HepG2 (cell line): ENCODE results near the gene ZPBP. TPM values are rescaled to one million over a fixed set of nuclear protein-coding genes. Genes with fewer than 3 reads are reported as not detected.

Experiments used
- ATAC-seq: fragments of 200-7000 bp; cut with Tn5 transposase; 3 replicates; pipeline ENCODE4 v1.9.1; 2020; ENCODE audit warnings: mild to moderate bottlenecking, moderate library complexity
- BruUV-seq: library from RNA; stranded (reverse); fragments of 400-500 nt; replicated peaks from 2 replicates; lab custom pipeline; 2021; lab: Mats Ljungman, UMichigan
- CTCF ChIA-PET: fragments of 300-600 bp; formaldehyde crosslinking; extraction: SDS; loops from one replicate; lab custom pipeline; 2021; ENCODE audit warnings: low total read pairs, inconsistent platforms, low intra/inter-chr PET ratio; lab: Yijun Ruan, JAX
- POLR2A ChIA-PET: fragments of 350-600 bp; sonication (Branson Sonifier 250); formaldehyde crosslinking; loops from one replicate; lab custom pipeline; 2020; ENCODE audit warnings: antibody characterized with exemption, inconsistent platforms; lab: Yijun Ruan, JAX
- DNase-seq: peaks from one replicate; pipeline ENCODE4 v3.0.0-alpha.2; 2015; ENCODE audit warnings: low spot score
- FAIRE-seq: peaks from 3 replicates; lab custom pipeline; 2011; peaks lifted over from hg19 to GRCh38; lab: Jason Lieb, UNC
- H2AFZ ChIP-seq: one replicate; pipeline ENCODE4 v1.6.1; 2011; ENCODE audit warnings: low read length, inconsistent platforms
- H3K27ac ChIP-seq: fragments of 300-600 bp; 3 replicates; pipeline ENCODE4 v1.8.0; 2011; ENCODE audit warnings: mixed run types, mild to moderate bottlenecking, mixed read lengths, low read length, inconsistent platforms; ENCODE audit not compliant: insufficient read depth; ENCODE audit errors: extremely low read length
- H3K27me3 ChIP-seq, 2 experiments: fragments of 200-600 bp in 1 of 2; 2 replicates in 1 of 2; 3 replicates in 1 of 2; pipeline versions ENCODE4 v1.6.0 to v1.8.0; 2011; ENCODE audit warnings: low read length in 2 of 2, mild to moderate bottlenecking in 2 of 2, moderate library complexity in 2 of 2, inconsistent platforms in 1 of 2; ENCODE audit not compliant: insufficient read depth in 2 of 2, control insufficient read depth in 1 of 2
- H3K36me3 ChIP-seq, 2 experiments: fragments of 200-600 bp in 1 of 2; replicated peaks in 1 of 2; 2 replicates in 1 of 2; 3 replicates in 1 of 2; pipeline versions ENCODE4 v1.5.1 to v1.8.0; 2011; ENCODE audit warnings: low read length in 2 of 2, inconsistent platforms in 1 of 2; ENCODE audit not compliant: insufficient read depth in 2 of 2, control insufficient read depth in 1 of 2
- H3K4me1 ChIP-seq: 2 replicates; pipeline ENCODE4 v1.5.1; 2012; ENCODE audit warnings: low read length, inconsistent platforms; ENCODE audit not compliant: insufficient read depth
- H3K4me2 ChIP-seq: 2 replicates; pipeline ENCODE4 v1.6.0; 2011; ENCODE audit warnings: low read depth, low read length, inconsistent platforms
- H3K4me3 ChIP-seq, 3 experiments: fragments of 200-600 bp in 1 of 3; sonication (generic), shearing (Covaris generic) in 1 of 3; replicated peaks in 1 of 3; 2 replicates each; pipeline ENCODE4 v1.5.1; 2011 to 2016; ENCODE audit warnings: low read length in 3 of 3, inconsistent platforms in 2 of 3, low read depth in 2 of 3, mild to moderate bottlenecking in 2 of 3, control low read depth in 1 of 3, mixed read lengths in 1 of 3; ENCODE audit not compliant: insufficient read depth in 1 of 3
- H3K79me2 ChIP-seq: one replicate; pipeline ENCODE4 v1.6.1; 2011; ENCODE audit warnings: low read length, inconsistent platforms; ENCODE audit not compliant: insufficient read depth
- H3K9ac ChIP-seq: 2 replicates; pipeline ENCODE4 v1.6.0; 2011; ENCODE audit warnings: mild to moderate bottlenecking, low read depth, low read length, inconsistent platforms; ENCODE audit not compliant: insufficient read depth
- H3K9me3 ChIP-seq: 2 replicates; pipeline ENCODE4 v1.5.1; 2012; ENCODE audit warnings: mild to moderate bottlenecking, low read length
- H4K20me1 ChIP-seq: 2 replicates; pipeline ENCODE4 v1.6.0; 2011; ENCODE audit warnings: inconsistent platforms, mild to moderate bottlenecking, low read length, moderate library complexity; ENCODE audit not compliant: insufficient read depth
- DR1 ChIP-seq: sonication (generic); formaldehyde crosslinking; IDR thresholded peaks from 2 replicates; pipeline ENCODE4 v1.8.0; 2021; ENCODE audit warnings: mild to moderate bottlenecking, missing genetic modification reagents, inconsistent platforms
- GATA4 ChIP-seq: sonication (generic); IDR thresholded peaks from 2 replicates; pipeline ENCODE4 v1.6.1; 2016; ENCODE audit warnings: antibody characterized with exemption, low read depth, borderline replicate concordance
- HNF4G ChIP-seq, 2 experiments: sonication (generic) in 1 of 2; formaldehyde crosslinking in 1 of 2; IDR thresholded peaks; 2 replicates each; pipeline versions ENCODE4 v1.4.0 to v1.6.1; 2011 to 2020; ENCODE audit warnings: borderline replicate concordance in 2 of 2, low read depth in 2 of 2, mild to moderate bottlenecking in 2 of 2, low read length in 1 of 2, missing genetic modification reagents in 1 of 2, moderate library complexity in 1 of 2
- IRF9 ChIP-seq: sonication (generic); formaldehyde crosslinking; IDR thresholded peaks from 2 replicates; pipeline ENCODE4 v1.8.0; 2022; ENCODE audit warnings: missing genetic modification reagents, mild to moderate bottlenecking, borderline replicate concordance
- NR2F6 ChIP-seq, 2 experiments: IDR thresholded peaks; 2 replicates each; pipeline ENCODE4 v1.6.1; 2016; ENCODE audit warnings: antibody characterized with exemption in 1 of 2, mild to moderate bottlenecking in 1 of 2
- ONECUT2 ChIP-seq: sonication (generic); formaldehyde crosslinking; IDR thresholded peaks from 2 replicates; pipeline ENCODE4 v1.4.0; 2020; ENCODE audit warnings: missing genetic modification reagents
- RBM39 ChIP-seq: fragments of 200-400 bp; formaldehyde crosslinking; IDR thresholded peaks from one replicate; pipeline ENCODE4 v1.6.1; 2018; ENCODE audit warnings: antibody characterized with exemption, mild to moderate bottlenecking, low read depth, low read length; ENCODE audit not compliant: poor library complexity, severe bottlenecking
- SNAI1 ChIP-seq: sonication (generic); formaldehyde crosslinking; IDR thresholded peaks from 2 replicates; pipeline ENCODE4 v1.5.0; 2020; ENCODE audit warnings: mild to moderate bottlenecking, missing genetic modification reagents, borderline replicate concordance
- ZFP37 ChIP-seq: sonication (generic); formaldehyde crosslinking; IDR thresholded peaks from 2 replicates; pipeline ENCODE4 v1.4.0; 2020; ENCODE audit warnings: missing genetic modification reagents, borderline replicate concordance
- ZFP62 ChIP-seq: sonication (generic); formaldehyde crosslinking; IDR thresholded peaks from 2 replicates; pipeline ENCODE4 v1.4.0; 2020; ENCODE audit warnings: missing genetic modification reagents
- ZNF281 ChIP-seq: sonication (generic); formaldehyde crosslinking; IDR thresholded peaks from 2 replicates; pipeline ENCODE4 v1.4.0; 2020; ENCODE audit warnings: missing genetic modification reagents, borderline replicate concordance
- ZNF556 ChIP-seq: sonication (generic); formaldehyde crosslinking; IDR thresholded peaks from 2 replicates; pipeline ENCODE4 v1.4.0; 2020; ENCODE audit warnings: mild to moderate bottlenecking, missing genetic modification reagents, borderline replicate concordance
- ZNF558 ChIP-seq: sonication (generic); formaldehyde crosslinking; IDR thresholded peaks from 2 replicates; pipeline ENCODE4 v1.9.0; 2022; ENCODE audit warnings: mild to moderate bottlenecking, missing genetic modification reagents, borderline replicate concordance
- ZNF597 ChIP-seq: sonication (generic); formaldehyde crosslinking; IDR thresholded peaks from 2 replicates; pipeline ENCODE4 v1.5.0; 2020; ENCODE audit warnings: missing genetic modification reagents
- ZNF784 ChIP-seq: sonication (generic); formaldehyde crosslinking; IDR thresholded peaks from 2 replicates; pipeline ENCODE4 v1.5.1; 2020; ENCODE audit warnings: missing genetic modification reagents, mild to moderate bottlenecking, borderline replicate concordance
- WGBS: methylation state at CpG from one replicate; pipeline ENCODE4 v1.1.6; 2017; ENCODE audit warnings: low lambda C conversion rate; 5-methylcytosine and 5-hydroxymethylcytosine counted together
- in situ Hi-C: cut with HindIII; loops from 2 replicates; pipeline ENCODE4 v1.10.0; 2017; ENCODE audit warnings: low pct_unique_long_range_greater_than_20kb; ENCODE audit not compliant: extremely low pct_ligation_motif_present
- intact Hi-C: fragments of 100-400 bp; cut with micrococcal nuclease; formaldehyde crosslinking; loops from one replicate; pipeline ENCODE4 v1.10.0; 2022; ENCODE audit not compliant: unreplicated experiment
- polyA plus RNA-seq, 8 experiments: library from polyadenylated mRNA; depleted of rRNA in 3 of 8; stranded (reverse) in 7 of 8; unstranded in 1 of 8; fragments of >200 nt; fragmentation: Illumina TruSeq in 4 of 8; extraction: Trizol in 4 of 8; gene quantifications; 2 replicates each; pipeline versions ENCODE4 v1.2.1 to v1.2.3, GENCODE V29; 2011 to 2016; ENCODE audit warnings: low read depth in 4 of 8, missing spikeins in 1 of 8, mixed read lengths in 1 of 8; ENCODE audit not compliant: insufficient read depth in 1 of 8
- total RNA-seq, 5 experiments: library from RNA; depleted of rRNA; stranded (reverse); fragments of >200 nt; fragmentation: Illumina TruSeq; extraction: Trizol; gene quantifications; 2 replicates each; pipeline ENCODE4 v1.2.3, GENCODE V29; 2016; ENCODE audit warnings: low read depth in 1 of 5

The ZPBP gene
- total and polyA plus RNA-seq, 2 of the 13 experiments (the other 11 are each of a cell fraction or from before 2014, with no cell fraction given) = not detected

GRCh38 chr7:50022991-50023390, 70.1 kb downstream of the ZPBP start:
- Histone ChIP-seq H3K4me2 (no peak overlapping the region), H3K9ac (no peak overlapping the region), H3K27me3 (no peaks in the 10 kb centered on the region), H3K4me3 (no peak overlapping the region), H3K36me3 (no peaks in the 10 kb centered on the region), H2AFZ (no peak overlapping the region), H3K9me3 (no peaks in the 10 kb centered on the region), H3K27ac (no peak overlapping the region), H3K79me2 (no peaks in the 10 kb centered on the region), H3K4me1 (no peaks in the 10 kb centered on the region), H4K20me1 (no peaks in the 10 kb centered on the region)
- DNase-seq (no peak), FAIRE-seq (no peak), ATAC-seq (no peak)
- in situ Hi-C loops = no loop called here
- ChIA-PET CTCF (no interaction called here), POLR2A (no interaction called here)
- TF ChIP-seq HNF4G (IDR thresholded peaks at IDR 0.05; ENCODE audit: borderline replicate concordance, low read depth, low read length) (no peak), HNF4G (CRISPR knock-in tag; IDR thresholded peaks at IDR 0.05; ENCODE audit: borderline replicate concordance, low read depth) (no peak), ZNF597 (CRISPR knock-in tag) (no peak), ZNF556 (no peak), DR1 (CRISPR knock-in tag) (no peak), ZNF281 (no peak), NR2F6 (IDR thresholded peaks at IDR 0.05) (no peak), NR2F6 (CRISPR knock-in tag; IDR thresholded peaks at IDR 0.05) (no peak), SNAI1 (CRISPR knock-in tag) (no peak), ZNF558 (no peak), ONECUT2 (no peak), GATA4 (no peak), ZFP37 (CRISPR knock-in tag) (no peak), ZNF784 (no peak), IRF9 (CRISPR knock-in tag) (no peak), RBM39 (no peak), ZFP62 (CRISPR knock-in tag) (no peak)
- BruUV-seq = no TSS peak
- WGBS = 36% methylated on average over 4 of the region's 4 CpGs
- intact Hi-C loops = no loop called here
